Lung (tissue), 12 donors: ENCODE measurements around the gene KRT39. TPM values are rescaled to one million over a fixed set of nuclear protein-coding genes. Genes with fewer than 3 reads are reported as not detected.

Source experiments
- ATAC-seq: fragments of 200-7000 bp; cut with Tn5 transposase; one replicate; pipeline ENCODE4 v1.9.1; 2020; ENCODE audit warnings: moderate number of reproducible peaks; ENCODE audit not compliant: insufficient read depth, low FRiP score
- DNase-seq, 3 donors: peaks; one replicate each; pipeline ENCODE4 v3.0.0-alpha.2; 2013 to 2017
- H3K27ac ChIP-seq, 2 donors: one replicate each; pipeline ENCODE4 v1.5.1; 2013; ENCODE audit warnings: mild to moderate bottlenecking in 2 of 2, moderate library complexity in 2 of 2, control low read depth in 1 of 2, inconsistent platforms in 1 of 2, low read depth in 1 of 2, low read length in 1 of 2
- H3K27me3 ChIP-seq, 3 donors: one replicate each; pipeline ENCODE4 v1.5.1; 2013; ENCODE audit warnings: low read length in 2 of 3; ENCODE audit not compliant: control insufficient read depth in 3 of 3, insufficient read depth in 3 of 3
- H3K36me3 ChIP-seq, 4 donors: one replicate each; pipeline ENCODE4 v1.5.1; 2013; ENCODE audit warnings: low read length in 4 of 4, mild to moderate bottlenecking in 1 of 4, moderate library complexity in 1 of 4; ENCODE audit not compliant: control insufficient read depth in 4 of 4, insufficient read depth in 4 of 4
- H3K4me1 ChIP-seq, 5 donors: one replicate each; pipeline ENCODE4 v1.5.1; 2013; ENCODE audit warnings: low read length in 5 of 5, mild to moderate bottlenecking in 2 of 5, moderate library complexity in 1 of 5; ENCODE audit not compliant: control insufficient read depth in 5 of 5, insufficient read depth in 5 of 5
- H3K4me3 ChIP-seq: one replicate; pipeline ENCODE4 v1.5.1; 2013; ENCODE audit warnings: mild to moderate bottlenecking, control low read depth, moderate library complexity
- H3K9ac ChIP-seq, 2 donors: one replicate each; pipeline ENCODE4 v1.5.1; 2013; ENCODE audit warnings: low read length in 2 of 2, control low read depth in 1 of 2; ENCODE audit not compliant: insufficient read depth in 1 of 2
- H3K9me3 ChIP-seq, 4 donors: one replicate each; pipeline ENCODE4 v1.5.1; 2013; ENCODE audit warnings: low read length in 3 of 4, mild to moderate bottlenecking in 1 of 4, moderate library complexity in 1 of 4; ENCODE audit not compliant: control insufficient read depth in 4 of 4, insufficient read depth in 3 of 4
- WGBS, 2 donors: extraction: QIAGEN DNeasy Blood & Tissue Kit; methylation state at CpG; one replicate each; pipeline ENCODE4 v1.1.7; 2013; 5-methylcytosine and 5-hydroxymethylcytosine counted together
- polyA plus RNA-seq, 2 donors: library from polyadenylated mRNA; stranded (reverse); fragments of 200-250 nt; gene quantifications; one replicate each; pipeline ENCODE4 v1.2.1, GENCODE V29; 2013
- total RNA-seq, 2 donors: library from RNA; depleted of rRNA in 1 of 2; stranded (reverse); fragments of >200 nt in 1 of 2; gene quantifications; one replicate each; pipeline ENCODE4 v1.2.1, GENCODE V29; 2014 to 2021
- TF ChIP-seq, protein P1 (sequence below): IDR thresholded peaks from 2 replicates; pipeline ENCODE4 v1.5.1; 2012; ENCODE audit warnings: mild to moderate bottlenecking; ENCODE audit errors: control extremely low read depth, extremely low read depth
- donor health status: control.
- donor health status: control.
- donor health status: Bipolar disorder and iron deficiency.
- donor health status: healthy.
- donor health status: DM: yes; HTN: yes; CAD: no.

KRT39 gene
- total and polyA plus RNA-seq, 4 donors = not detected

DNA sequence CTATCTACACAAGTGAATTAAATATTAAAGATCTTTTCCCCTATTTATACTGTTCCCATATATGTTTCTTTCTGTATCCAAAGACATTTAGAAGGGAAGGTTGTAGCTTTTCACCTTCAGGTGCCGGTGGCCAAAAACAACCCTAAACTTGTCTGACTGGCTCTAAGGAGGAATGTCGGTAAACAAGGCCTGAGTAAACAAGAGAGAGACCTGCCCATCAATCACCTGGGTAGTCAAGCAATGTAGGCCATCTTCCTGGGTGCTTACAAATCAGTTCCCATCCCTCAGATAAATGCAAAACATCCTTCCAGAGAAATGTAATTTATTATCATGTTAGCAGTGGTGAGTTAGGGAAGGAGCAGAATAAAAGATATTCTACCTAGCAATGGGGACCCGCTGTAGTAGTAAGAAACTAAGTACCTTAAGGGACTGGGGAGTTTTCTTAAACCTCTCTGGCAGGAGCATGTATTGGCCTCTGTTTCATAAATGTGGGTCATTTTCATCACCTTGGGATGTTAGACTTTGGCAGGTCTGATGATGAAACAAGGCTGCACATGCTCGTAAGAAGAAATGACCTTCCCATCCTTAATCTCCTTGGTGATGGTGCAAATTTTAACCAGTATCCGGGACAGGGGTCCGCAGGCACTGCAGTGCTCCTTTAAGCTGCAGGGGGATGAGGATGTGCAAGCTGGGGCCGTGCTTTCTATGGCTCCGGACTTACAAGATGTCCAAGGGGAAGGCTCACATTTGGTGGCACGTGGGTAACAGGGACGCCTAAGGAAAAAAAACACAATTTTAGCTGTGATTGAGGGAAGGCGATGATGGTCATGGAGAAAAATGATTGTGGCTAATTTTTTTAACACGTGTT is 8.4 kb downstream of the KRT39 start:
- TF ChIP-seq, protein P1, sequence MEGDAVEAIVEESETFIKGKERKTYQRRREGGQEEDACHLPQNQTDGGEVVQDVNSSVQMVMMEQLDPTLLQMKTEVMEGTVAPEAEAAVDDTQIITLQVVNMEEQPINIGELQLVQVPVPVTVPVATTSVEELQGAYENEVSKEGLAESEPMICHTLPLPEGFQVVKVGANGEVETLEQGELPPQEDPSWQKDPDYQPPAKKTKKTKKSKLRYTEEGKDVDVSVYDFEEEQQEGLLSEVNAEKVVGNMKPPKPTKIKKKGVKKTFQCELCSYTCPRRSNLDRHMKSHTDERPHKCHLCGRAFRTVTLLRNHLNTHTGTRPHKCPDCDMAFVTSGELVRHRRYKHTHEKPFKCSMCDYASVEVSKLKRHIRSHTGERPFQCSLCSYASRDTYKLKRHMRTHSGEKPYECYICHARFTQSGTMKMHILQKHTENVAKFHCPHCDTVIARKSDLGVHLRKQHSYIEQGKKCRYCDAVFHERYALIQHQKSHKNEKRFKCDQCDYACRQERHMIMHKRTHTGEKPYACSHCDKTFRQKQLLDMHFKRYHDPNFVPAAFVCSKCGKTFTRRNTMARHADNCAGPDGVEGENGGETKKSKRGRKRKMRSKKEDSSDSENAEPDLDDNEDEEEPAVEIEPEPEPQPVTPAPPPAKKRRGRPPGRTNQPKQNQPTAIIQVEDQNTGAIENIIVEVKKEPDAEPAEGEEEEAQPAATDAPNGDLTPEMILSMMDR = no peak
- H3K27me3 ChIP-seq = peaks cover 0 to 17% (median 0%) of the 10 kb centered on the region in 3 donors
- H3K27ac ChIP-seq = no peak overlapping the region
- WGBS, 2 donors = 76 to 85% methylated on average over 12 of the region's 12 CpGs
- no peaks in the 10 kb centered on the region for H3K36me3 ChIP-seq
- no peak for ATAC-seq
- no peaks in the 10 kb centered on the region for H3K9me3 ChIP-seq
- peaks cover 0 to 8% (median 0%) of the 10 kb centered on the region in 5 donors for H3K4me1 ChIP-seq
- no peak overlapping the region for H3K4me3 ChIP-seq
- no peak overlapping the region for H3K9ac ChIP-seq
- DNase-seq = peak in 1 of 3 donors; percentile 32

GRCh38 chr17:40956401-40957254 is 10.1 kb downstream of the KRT39 start:
- Histone ChIP-seq H3K9ac (no peak overlapping the region), H3K4me3 (no peak overlapping the region), H3K36me3 (no peaks in the 10 kb centered on the region), H3K4me1 (peaks cover 0 to 8% (median 0%) of the 10 kb centered on the region in 5 donors), H3K9me3 (no peaks in the 10 kb centered on the region), H3K27me3 (peaks cover 0 to 17% (median 0%) of the 10 kb centered on the region in 3 donors), H3K27ac (no peak overlapping the region)
- no peak for ATAC-seq
- TF ChIP-seq, protein P1 = no peak
- DNase-seq = peak in 2 of 3 donors; percentile 25 to 47
- 63 to 80% methylated on average over 8 of the region's 8 CpGs for WGBS, 2 donors

DNA sequence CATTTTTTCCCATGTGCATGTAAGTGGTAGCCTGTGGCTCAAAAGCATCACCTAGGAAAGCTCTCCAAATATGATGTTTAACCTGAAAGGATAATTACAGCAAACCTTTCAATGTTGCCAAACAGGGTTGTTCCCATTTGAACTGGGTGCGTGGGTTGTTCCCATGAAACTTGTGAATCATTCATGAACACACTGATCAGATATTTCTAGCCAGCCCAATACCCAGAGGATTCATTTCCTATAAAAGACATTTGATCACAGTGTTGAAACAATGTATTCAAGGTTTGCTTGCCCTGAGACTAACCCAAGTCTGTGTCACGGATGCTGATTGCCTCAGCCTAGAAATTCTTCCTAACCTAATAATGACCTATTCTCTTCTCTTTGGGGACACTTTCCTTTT is 12.9 kb downstream of the KRT39 start:
- TF ChIP-seq, protein P1 = no peak
- no peak for DNase-seq
- WGBS, 2 donors = 81 to 92% methylated on average over 2 of the region's 2 CpGs
- Histone ChIP-seq H3K9me3 (no peaks in the 10 kb centered on the region), H3K27ac (no peak overlapping the region), H3K9ac (no peak overlapping the region), H3K27me3 (peaks cover 0 to 28% (median 3%) of the 10 kb centered on the region in 3 donors), H3K4me3 (no peak overlapping the region), H3K36me3 (no peaks in the 10 kb centered on the region), H3K4me1 (peaks cover 0 to 11% (median 0%) of the 10 kb centered on the region in 5 donors)
- no peak for ATAC-seq
